Gastrocnemius medialis (tissue), 4 donors: Measurements from ENCODE around the gene NUP205.

ENCODE experiments used
- POLR2A ChIP-seq, 2 donors: fragments of 450-650 bp; IDR thresholded peaks; one replicate each; pipeline ENCODE4 v1.6.1; 2017; ENCODE audit warnings: antibody characterized with exemption in 2 of 2, mild to moderate bottlenecking in 2 of 2, moderate library complexity in 2 of 2
- TF ChIP-seq, protein P1 (sequence below), 5 experiments: fragments of 450-650 bp in 3 of 5; fragments of 200-600 bp in 2 of 5; sonication (generic) in 2 of 5; IDR thresholded peaks in 4 of 5; conservative IDR thresholded peaks in 1 of 5; 1 replicate in 4 of 5; 2 replicates in 1 of 5; pipeline ENCODE4 v1.5.1; 2016 to 2019; ENCODE audit warnings: antibody characterized with exemption in 5 of 5, mild to moderate bottlenecking in 3 of 5, moderate library complexity in 3 of 5

DNA sequence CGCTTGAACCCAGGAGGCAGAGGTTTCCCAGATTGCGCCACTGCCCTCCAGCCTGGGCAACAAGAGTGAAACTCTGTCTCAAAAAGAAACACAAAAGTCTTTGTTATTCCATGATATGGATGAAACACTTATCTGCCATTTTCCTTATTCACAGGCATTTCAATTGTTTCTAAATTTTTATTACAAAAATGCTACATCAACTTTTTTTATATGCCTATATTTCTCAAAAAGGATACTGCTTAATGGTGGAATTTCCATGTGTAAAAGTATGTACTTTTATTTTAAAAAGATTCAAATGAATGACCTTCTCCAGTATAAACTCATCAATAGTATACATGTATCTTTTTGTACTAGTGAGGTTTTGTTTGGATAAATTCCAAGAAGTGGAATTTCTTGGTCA, 62.7 kb downstream of the NUP205 start:
- TF ChIP-seq, protein P1, sequence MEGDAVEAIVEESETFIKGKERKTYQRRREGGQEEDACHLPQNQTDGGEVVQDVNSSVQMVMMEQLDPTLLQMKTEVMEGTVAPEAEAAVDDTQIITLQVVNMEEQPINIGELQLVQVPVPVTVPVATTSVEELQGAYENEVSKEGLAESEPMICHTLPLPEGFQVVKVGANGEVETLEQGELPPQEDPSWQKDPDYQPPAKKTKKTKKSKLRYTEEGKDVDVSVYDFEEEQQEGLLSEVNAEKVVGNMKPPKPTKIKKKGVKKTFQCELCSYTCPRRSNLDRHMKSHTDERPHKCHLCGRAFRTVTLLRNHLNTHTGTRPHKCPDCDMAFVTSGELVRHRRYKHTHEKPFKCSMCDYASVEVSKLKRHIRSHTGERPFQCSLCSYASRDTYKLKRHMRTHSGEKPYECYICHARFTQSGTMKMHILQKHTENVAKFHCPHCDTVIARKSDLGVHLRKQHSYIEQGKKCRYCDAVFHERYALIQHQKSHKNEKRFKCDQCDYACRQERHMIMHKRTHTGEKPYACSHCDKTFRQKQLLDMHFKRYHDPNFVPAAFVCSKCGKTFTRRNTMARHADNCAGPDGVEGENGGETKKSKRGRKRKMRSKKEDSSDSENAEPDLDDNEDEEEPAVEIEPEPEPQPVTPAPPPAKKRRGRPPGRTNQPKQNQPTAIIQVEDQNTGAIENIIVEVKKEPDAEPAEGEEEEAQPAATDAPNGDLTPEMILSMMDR (IDR thresholded peaks at IDR 0.05 in 4 of 5, conservative IDR thresholded peaks at IDR 0.05 in 1 of 5): no peak
- no peak for TF ChIP-seq POLR2A (IDR thresholded peaks at IDR 0.05)
